Measurements from ENCODE around the gene RPF1. TPM values are rescaled to one million over a fixed set of nuclear protein-coding genes. Genes with fewer than 3 reads are reported as not detected.

RPF1 gene
- total and polyA plus RNA-seq, 2 of the 8 experiments (the other 6 are each of a cell fraction or from before 2014, with no cell fraction given) = 18.7 to 41.8 TPM

DNA sequence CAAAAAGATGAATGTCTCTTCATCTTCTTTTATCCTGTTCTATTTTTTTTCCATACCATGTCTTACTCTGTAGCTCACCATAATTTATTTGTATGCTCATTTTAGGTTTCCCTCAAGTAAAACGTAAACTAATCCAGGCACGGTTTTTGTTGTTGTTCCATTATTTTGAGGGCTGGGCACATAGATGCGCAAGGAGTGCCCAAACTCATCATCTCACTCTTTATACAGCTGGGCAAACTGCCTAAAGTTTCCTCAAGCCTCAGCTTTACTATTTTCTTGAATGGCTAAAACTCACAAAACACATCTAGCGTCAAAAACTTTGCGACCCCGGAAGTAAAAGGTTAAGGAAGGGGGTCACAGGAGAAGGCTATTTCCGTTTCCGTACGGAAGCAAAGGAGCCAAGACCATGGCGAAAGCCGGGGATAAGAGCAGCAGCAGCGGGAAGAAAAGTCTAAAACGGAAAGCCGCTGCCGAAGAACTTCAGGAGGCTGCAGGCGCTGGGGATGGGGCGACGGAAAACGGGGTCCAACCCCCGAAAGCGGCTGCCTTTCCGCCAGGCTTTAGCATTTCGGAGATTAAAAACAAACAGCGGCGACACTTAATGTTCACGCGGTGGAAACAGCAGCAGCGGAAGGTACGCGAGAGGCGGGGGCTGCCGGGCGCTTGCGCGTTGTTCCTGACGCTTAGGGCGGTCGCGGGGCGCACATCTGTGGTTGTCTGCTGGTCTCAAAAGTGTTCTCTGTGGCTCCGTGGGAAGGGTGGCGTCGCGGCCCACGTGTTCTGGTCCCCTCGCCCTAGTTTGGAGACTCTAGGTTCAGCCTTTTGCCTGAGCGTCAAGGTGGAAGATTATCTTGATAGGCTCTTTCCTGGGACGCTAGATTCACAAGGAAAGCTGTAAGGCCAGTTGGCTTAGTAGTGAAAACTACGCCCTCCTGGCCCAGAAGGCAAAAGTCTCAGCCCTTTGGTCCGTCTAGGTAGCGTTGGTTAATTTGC, at the start of gene RPF1 (continued):
- TF ChIP-seq, protein P1, sequence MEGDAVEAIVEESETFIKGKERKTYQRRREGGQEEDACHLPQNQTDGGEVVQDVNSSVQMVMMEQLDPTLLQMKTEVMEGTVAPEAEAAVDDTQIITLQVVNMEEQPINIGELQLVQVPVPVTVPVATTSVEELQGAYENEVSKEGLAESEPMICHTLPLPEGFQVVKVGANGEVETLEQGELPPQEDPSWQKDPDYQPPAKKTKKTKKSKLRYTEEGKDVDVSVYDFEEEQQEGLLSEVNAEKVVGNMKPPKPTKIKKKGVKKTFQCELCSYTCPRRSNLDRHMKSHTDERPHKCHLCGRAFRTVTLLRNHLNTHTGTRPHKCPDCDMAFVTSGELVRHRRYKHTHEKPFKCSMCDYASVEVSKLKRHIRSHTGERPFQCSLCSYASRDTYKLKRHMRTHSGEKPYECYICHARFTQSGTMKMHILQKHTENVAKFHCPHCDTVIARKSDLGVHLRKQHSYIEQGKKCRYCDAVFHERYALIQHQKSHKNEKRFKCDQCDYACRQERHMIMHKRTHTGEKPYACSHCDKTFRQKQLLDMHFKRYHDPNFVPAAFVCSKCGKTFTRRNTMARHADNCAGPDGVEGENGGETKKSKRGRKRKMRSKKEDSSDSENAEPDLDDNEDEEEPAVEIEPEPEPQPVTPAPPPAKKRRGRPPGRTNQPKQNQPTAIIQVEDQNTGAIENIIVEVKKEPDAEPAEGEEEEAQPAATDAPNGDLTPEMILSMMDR (IDR thresholded peaks at IDR 0.05; ENCODE audit: control extremely low read depth in 1 of 3, insufficient read depth in 1 of 3, low read depth in 1 of 3, low read length in 3 of 3) = peak in 1 of 3 experiments; percentile 4; a peak in 1 of 4 replicates
- TF ChIP-seq TAF1 (IDR thresholded peaks at IDR 0.05; ENCODE audit: low read depth, low read length) = peak; percentile 90
